T-helper 9 cell (primary cell): ENCODE results near the gene ZNF804B.

Source experiments
- DNase-seq: peaks from one replicate; pipeline ENCODE4 v3.0.0-alpha.2; 2020
- total RNA-seq, 2 donors: gene quantifications; one replicate each; lab custom pipeline; 2026; lab: John Stamatoyannopoulos, UW

The ZNF804B gene
- 0 to 0.14 reads per million in 2 donors for total RNA-seq

DNA sequence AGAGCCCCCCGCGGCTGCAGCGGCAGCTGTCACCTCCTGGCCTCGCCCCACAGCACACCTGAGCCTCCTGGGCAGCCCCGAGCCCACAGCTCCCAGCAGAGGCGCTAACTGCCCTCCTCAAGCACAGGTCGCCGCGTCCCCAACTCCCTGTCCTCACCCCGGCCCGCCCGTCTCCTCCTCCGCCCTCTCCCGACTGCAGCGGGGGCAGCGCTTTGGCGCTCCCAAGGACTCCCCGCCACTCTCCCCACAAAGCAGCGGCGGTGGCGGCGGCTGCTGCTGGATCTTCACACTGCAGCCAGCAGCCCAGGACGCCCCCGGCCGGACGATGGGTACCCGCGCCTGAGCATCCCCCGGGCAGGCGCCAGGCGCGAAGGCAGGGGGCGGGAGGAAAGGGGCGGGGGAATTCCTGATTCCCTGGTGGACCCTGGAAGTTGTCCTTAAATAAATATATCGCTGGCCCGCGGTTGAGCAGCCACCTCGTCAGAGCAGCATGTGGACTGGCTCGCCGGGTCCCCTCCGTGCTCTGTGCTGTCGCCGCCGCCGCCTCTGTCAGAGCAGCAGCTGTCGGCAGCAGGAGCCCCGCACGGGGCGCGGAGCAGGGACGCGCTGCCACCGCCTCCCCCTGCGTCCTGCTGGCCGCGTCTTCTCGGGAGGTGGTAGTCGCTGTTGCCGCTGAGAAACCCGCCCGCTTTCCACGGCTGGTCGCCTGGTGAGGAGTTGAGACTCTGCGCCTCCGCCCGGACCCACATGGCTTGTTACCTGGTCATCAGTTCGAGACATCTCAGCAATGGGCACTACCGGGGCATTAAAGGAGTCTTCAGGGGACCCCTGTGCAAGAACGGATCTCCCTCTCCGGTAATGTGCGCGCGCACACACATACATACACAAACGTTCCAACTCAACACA is at the start of gene ZNF804B:
Gene ZNF804B (plus strand): TSS at position 471 of the 906 bp plus-strand sequence. CDS start 277 bp downstream, at position 748.
- DNase-seq, result no peak

DNA sequence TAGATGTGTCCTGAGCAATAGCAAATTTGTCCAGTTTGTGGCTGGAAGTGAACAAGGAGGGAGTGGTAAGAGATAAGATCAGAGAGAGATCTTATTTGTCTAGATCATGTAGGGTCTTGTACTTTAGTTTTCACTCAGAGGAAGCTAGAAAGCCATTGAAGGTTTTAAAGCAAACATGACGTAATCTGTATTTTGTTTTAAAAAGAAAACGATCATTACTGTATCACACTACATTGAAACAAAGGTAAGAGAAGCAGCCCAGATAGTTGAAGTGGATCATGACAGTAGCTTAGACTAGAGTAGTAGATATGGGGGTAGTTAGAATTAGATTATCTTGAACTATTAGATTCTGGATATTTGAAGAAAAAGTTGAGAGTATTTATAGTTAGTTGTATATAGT is 23.6 kb upstream of the ZNF804B start:
- no peak for DNase-seq

DNA sequence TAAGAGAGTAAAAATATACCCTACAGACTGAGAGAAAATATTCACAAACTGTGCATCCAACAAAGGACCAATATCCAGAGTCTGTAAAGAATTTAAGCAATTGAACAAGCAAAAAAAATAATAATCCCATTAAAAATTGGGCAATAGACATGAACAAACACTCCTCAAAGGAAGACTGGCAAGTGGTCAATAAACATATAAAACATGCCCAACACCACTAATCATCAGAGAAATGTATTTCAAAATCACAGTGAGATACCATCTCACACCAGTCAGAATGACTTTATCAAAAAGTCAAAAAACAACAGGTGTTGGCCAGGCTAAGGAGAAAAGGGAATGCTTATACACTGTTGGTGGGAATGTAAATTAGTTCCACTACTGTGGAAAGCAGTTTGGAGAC is 21.9 kb upstream of the ZNF804B start:
- no peak for DNase-seq

DNA sequence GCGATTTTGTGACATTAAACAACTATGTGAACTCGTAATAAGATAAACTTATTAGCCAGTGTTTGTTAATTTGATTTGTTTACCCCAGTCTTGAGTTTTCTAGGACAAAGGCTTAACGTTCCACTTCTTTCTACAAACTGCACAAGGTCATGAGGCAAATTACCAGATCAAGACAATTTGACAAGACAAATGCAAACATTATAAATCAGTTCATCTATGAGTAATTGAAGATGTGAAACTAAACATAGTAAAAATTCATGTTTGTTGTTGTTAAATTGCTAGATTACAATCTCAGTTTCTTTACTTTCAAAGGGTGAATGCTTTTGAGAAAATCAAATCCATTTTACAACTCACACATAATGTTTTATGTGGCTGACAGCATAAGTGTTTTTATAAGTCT is 13.4 kb upstream of the ZNF804B start:
- no peak for DNase-seq

- DNase-seq, result no peak
Observed at GRCh38 chr7:88756802-88757201, 2.7 kb upstream of the ZNF804B start.

DNA sequence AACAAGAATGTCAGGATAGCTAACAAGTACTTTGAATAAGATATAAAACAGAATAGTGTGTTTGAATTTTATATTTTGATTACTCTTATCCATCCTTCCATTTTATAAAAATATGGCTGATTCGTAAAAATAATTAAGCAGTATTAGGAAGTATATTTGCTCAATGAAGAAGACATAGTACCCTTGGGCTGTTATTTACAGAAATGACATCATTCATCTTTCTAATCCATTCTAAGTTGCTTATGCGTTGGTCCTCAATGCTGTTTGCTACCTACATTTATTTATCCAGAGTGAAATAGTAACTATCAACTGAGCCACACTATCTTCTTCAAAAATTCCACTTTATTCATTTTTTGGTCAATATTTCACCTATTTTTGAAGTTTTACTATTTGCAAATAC is 2.1 kb upstream of the ZNF804B start:
- no peak for DNase-seq

- no peak for DNase-seq
Observed at GRCh38 chr7:88758381-88759229, 895 bp upstream of the ZNF804B start.

DNA sequence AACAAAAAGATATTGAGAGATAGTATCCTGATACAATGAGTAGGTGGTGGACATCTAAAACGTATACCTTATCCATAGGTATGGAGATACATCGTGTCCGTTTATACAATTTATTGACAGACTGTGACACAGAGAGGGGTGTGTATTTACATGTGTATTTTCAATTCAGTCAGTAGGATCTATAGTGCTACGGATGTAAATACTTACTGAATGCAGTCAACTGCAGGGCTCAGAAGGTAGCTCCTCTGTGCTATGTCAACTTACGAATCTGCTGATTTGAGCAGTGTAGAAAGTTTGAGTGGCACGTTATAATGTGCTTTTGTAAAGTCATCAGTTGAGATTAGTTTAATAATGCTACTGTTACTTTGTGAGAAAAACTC is 626 bp downstream of the ZNF804B start:
- DNase-seq, result no peak

- DNase-seq, result no peak
Observed at GRCh38 chr7:88761779-88762178, 2.3 kb downstream of the ZNF804B start.

- DNase-seq, result no peak
Observed at GRCh38 chr7:88771417-88771816, 11.9 kb downstream of the ZNF804B start.

DNA sequence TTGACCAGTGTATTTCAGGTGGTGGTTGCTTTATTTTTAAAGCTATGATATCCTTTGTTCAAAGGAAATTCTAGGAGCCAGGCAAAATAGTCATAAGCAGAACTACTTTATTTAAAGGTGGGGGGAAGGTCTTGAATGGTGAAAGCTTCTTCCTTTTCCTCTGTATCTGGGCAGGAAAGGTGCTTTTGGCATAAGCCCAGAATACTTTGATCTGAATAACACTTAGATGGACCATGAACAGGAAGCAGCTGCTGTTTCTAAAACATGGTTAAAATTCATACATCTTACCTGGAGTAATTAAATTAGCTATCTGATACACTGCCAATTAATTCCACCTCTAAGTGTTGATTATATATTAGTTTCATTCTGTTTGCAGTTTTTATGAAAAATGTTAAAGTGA is 13.3 kb downstream of the ZNF804B start:
- no peak for DNase-seq

DNA sequence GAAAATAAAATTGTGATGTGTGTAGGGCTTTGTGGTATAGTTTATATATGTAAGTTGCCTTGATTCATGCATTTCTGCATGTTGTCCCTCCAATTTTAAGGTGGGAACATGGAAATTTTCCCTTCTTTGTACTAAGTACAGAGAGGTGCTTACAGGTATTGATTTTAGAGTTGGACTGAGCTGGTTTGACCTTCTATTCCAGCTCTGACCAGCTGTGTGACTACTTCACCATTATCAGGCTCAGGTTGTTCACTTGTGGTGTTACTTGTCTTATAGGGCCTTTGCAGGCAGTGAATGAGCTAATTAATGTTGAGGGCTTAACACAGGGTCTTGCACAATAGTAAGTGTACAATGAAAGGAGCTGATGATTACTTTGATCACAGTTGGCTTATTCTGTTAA is 16.3 kb downstream of the ZNF804B start:
- DNase-seq, result no peak

DNA sequence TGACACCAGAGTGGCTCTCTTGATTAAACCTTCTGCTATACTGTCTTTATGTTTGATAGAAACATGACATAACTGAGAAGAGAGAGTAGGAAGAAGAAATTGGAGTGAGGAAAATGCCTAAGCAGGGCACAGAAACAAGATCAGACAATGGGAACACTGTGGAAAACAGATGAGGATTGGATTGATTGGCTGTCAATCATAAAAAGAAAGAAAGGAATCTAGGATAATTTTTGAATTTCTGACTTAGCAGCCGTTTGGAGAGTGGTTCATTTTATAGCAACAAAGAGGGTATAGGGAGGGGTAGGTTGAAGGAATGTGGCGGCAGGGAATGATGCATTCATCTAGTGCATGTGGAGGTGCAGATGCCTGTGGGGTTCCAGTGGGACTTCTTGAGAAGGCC is 28.3 kb downstream of the ZNF804B start:
- DNase-seq, result no peak

- no peak for DNase-seq
Observed at GRCh38 chr7:88789480-88790064, 30.1 kb downstream of the ZNF804B start.

- DNase-seq, result no peak
Observed at GRCh38 chr7:88791891-88792290, 32.4 kb downstream of the ZNF804B start.

- no peak for DNase-seq
Observed at GRCh38 chr7:88792361-88792760, 32.9 kb downstream of the ZNF804B start.

- no peak for DNase-seq
Observed at GRCh38 chr7:88795553-88795952, 36.1 kb downstream of the ZNF804B start, which contains the start of gene TEX47. Gene TEX47 (minus strand): TSS chr7:88795737. CDS start chr7:88794942, 795 bp downstream.

DNA sequence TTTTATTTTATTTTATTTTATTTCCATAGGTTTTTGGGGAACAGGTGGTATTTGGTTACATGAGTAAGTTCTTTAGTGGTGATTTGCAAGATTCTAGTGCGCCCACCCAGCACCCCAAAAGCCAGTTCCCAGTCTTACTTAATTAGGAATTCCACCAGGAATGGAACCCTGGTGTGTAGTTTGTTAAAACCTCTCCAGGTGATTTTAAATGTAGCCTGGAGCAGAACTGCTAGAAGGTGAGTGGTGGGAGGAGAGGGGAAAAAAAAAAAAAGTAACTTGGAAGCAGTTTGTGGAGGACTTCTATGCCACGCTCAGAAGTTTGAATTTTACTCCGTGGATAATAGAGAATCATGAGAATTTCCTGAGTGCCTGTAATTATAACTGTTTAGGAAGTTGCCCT is 41.5 kb downstream of the ZNF804B start:
- no peak for DNase-seq

DNA sequence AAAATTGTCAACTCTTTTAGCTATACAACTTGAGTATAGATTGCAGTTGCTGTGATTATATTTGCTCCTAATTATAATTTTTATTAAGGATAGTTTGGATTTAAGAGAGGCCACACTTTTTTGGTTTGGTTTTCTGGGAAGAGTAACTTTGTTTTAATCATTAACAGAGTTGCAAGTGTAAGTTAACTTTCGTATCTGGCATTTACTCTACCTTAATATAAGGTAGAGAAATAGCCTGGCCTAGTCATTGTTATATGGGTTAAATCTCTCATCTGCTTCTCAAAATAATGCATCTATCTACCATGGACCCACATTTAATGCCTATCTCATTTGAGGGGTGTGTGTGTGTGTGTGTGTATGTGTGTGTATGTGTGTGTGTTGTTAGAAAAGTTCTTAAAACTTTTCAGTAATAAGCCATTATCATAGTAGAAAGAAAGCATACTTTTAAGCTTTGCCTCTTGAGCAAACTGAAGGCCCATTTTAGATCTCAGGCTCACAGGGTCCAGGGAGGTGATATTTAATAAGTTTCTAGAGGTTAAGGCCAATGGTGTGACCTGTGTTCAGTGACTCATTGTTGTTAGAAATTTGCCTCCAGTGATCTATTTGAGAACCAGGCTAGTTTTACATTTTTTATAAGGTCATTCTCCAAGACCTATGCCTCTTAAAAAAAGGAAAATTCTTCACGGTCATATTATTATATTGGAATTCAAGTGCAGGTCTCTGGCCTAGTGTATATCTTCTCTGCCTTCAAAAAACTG is 47.0 kb downstream of the ZNF804B start:
- no peak for DNase-seq

- DNase-seq, result no peak
Observed at GRCh38 chr7:88818552-88818951, 59.1 kb downstream of the ZNF804B start.

DNA sequence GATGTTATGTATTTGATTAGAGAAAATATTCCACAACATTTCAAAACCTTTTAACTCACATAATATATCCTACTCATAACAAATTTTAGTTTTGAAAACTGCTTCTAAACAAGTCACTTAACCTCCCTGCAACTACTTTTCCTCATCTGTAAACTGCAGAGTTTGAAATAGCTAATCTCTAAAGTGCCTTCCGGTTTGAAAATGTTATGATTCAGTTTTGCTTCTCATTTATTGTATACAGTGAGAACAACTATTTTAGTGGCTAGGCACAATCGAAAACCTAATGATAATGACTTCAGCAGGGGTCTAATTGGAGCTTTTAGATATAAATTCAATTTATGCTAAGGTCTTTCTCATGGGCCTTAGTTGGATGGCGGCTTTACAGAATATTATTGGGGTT is 66.7 kb downstream of the ZNF804B start:
- no peak for DNase-seq

- no peak for DNase-seq
Observed at GRCh38 chr7:88835147-88835728, 75.7 kb downstream of the ZNF804B start.
